PC-3 (cell line): ENCODE measurements around the gene WDR45B. TPM values are rescaled to one million over a fixed set of nuclear protein-coding genes. Genes with fewer than 3 reads are reported as not detected.

ENCODE experiments used
- ATAC-seq: fragments of 200-7000 bp; cut with Tn5 transposase; 2 replicates; pipeline ENCODE4 v1.9.1; 2020; ENCODE audit warnings: mild to moderate bottlenecking, moderate library complexity
- BruUV-seq: library from RNA; stranded (reverse); fragments of 400-500 nt; replicated peaks from 2 replicates; lab custom pipeline; 2021; lab: Mats Ljungman, UMichigan
- CTCF ChIA-PET: fragments of 300-600 bp; sonication (Branson Sonifier 250); formaldehyde crosslinking; loops from one replicate; lab custom pipeline; 2022; ENCODE audit warnings: antibody characterized with exemption; lab: Charles Lee
- POLR2A ChIA-PET: fragments of 300-600 bp; sonication (Branson Sonifier 250); formaldehyde crosslinking; loops from one replicate; lab custom pipeline; 2022; ENCODE audit warnings: antibody characterized with exemption; ENCODE audit not compliant: unreplicated experiment; lab: Charles Lee
- DNase-seq: peaks from one replicate; pipeline ENCODE4 v3.0.0-alpha.2; 2015
- H2AFZ ChIP-seq: fragments of 300-600 bp; sonication (generic); 2 replicates; pipeline ENCODE4 v1.6.0; 2016; ENCODE audit warnings: antibody characterized with exemption, low read length
- H3F3A ChIP-seq: fragments of 300-600 bp; sonication (generic); one replicate; pipeline ENCODE4 v1.6.0; 2017; ENCODE audit warnings: antibody characterized with exemption, low read length, control low read depth, mild to moderate bottlenecking; ENCODE audit not compliant: unreplicated experiment
- H3K27ac ChIP-seq: fragments of 300-600 bp; sonication (generic); 2 replicates; pipeline ENCODE4 v1.5.1; 2016; ENCODE audit warnings: mild to moderate bottlenecking, low read length
- H3K27me3 ChIP-seq: fragments of 300-600 bp; sonication (generic); 2 replicates; pipeline ENCODE4 v1.6.1; 2016; ENCODE audit warnings: low read length, mixed read lengths
- H3K36me3 ChIP-seq: fragments of 300-600 bp; sonication (generic); 2 replicates; pipeline ENCODE4 v1.6.1; 2016; ENCODE audit warnings: low read depth, mixed run types, low read length, mixed read lengths
- H3K4me1 ChIP-seq: fragments of 300-600 bp; sonication (generic); 2 replicates; pipeline ENCODE4 v1.5.1; 2016; ENCODE audit warnings: low read length; ENCODE audit not compliant: insufficient read depth
- H3K4me2 ChIP-seq: fragments of 300-600 bp; sonication (generic); 2 replicates; pipeline ENCODE4 v1.6.0; 2016; ENCODE audit warnings: low read length
- H3K4me3 ChIP-seq: fragments of 300-600 bp; sonication (generic); 2 replicates; pipeline ENCODE4 v1.5.1; 2016; ENCODE audit warnings: mild to moderate bottlenecking, low read length, mixed read lengths
- H3K79me2 ChIP-seq: fragments of 300-600 bp; sonication (generic); 2 replicates; pipeline ENCODE4 v1.6.1; 2017; ENCODE audit warnings: low read length, mixed read lengths
- H3K9ac ChIP-seq: fragments of 300-600 bp; sonication (generic); 2 replicates; pipeline ENCODE4 v1.6.0; 2016; ENCODE audit warnings: mild to moderate bottlenecking, low read length
- H3K9me2 ChIP-seq: fragments of 300-600 bp; sonication (generic); replicated peaks from 2 replicates; pipeline ENCODE4 v1.6.1; 2016; ENCODE audit warnings: mixed run types, low read length, mixed read lengths
- H3K9me3 ChIP-seq: fragments of 300-600 bp; sonication (generic); 2 replicates; pipeline ENCODE4 v1.6.1; 2016; ENCODE audit warnings: low read length, mixed read lengths
- H4K20me1 ChIP-seq: fragments of 300-600 bp; sonication (generic); 2 replicates; pipeline ENCODE4 v1.6.1; 2016; ENCODE audit warnings: low read length, mixed read lengths
- EZH2 ChIP-seq: fragments of 300-600 bp; sonication (generic); IDR thresholded peaks from one replicate; pipeline ENCODE4 v1.6.1; 2017; ENCODE audit warnings: antibody characterized with exemption, mild to moderate bottlenecking, low read length; ENCODE audit not compliant: unreplicated experiment
- EZH2phosphoT487 ChIP-seq: fragments of 300-600 bp; sonication (generic); IDR thresholded peaks from 2 replicates; pipeline ENCODE4 v1.6.1; 2018; ENCODE audit warnings: mild to moderate bottlenecking, antibody characterized with exemption, low read length, borderline replicate concordance
- intact Hi-C: fragments of 100-400 bp; cut with micrococcal nuclease; formaldehyde crosslinking; loops from 2 replicates; pipeline ENCODE4 v1.9.0; 2023
- total RNA-seq: library from RNA; depleted of rRNA; stranded (reverse); fragments of >200 nt; gene quantifications from 2 replicates; pipeline ENCODE4 v1.2.3, GENCODE V29; 2014
- TF ChIP-seq, protein P1 (sequence below): fragments of 300-600 bp; sonication (generic); conservative IDR thresholded peaks from 2 replicates; pipeline ENCODE4 v1.5.1; 2017; ENCODE audit warnings: antibody characterized with exemption, low read depth, mild to moderate bottlenecking, low read length

WDR45B gene
- total RNA-seq, 1 experiment from 2014 or later, result 110 TPM

DNA sequence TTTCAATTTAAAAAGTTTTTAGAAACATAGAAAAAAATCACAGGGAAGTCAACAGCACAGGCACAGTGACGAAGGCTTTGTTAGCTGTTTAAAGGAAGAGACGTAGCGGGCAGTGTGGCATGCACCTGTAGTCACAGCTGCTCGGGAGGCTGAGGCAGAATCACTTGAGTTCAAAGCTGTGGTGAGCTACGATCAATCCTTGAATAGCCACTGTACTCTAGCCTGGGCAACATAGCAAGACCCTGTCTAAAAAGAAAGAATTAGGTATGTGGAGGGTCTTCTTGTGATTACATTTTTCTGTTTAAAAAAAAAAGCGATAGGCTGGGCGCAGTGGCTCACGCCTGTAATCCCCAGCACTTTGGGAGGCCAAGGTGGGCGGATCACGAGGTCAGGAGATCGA lies 78.6 kb downstream of the WDR45B start:
- ChIA-PET CTCF (no interaction called here), POLR2A (no interaction called here)
- Histone ChIP-seq H3K9me3 (no peaks in the 10 kb centered on the region), H4K20me1 (peaks cover 27% of the 10 kb centered on the region; the same call in 1 of the 2 replicates), H3K4me2 (no peak overlapping the region), H2AFZ (no peak overlapping the region), H3K27me3 (no peaks in the 10 kb centered on the region), H3K36me3 (peaks cover 45% of the 10 kb centered on the region), H3K4me1 (peaks cover 12% of the 10 kb centered on the region), H3K4me3 (no peak overlapping the region), H3K27ac (no peak overlapping the region), H3K9me2 (no peaks in the 10 kb centered on the region), H3F3A (no peaks in the 10 kb centered on the region), H3K79me2 (peaks cover 59% of the 10 kb centered on the region), H3K9ac (no peak overlapping the region)
- ATAC-seq (no peak), DNase-seq (no peak)
- intact Hi-C loops, result no loop called here
- BruUV-seq, result no TSS peak
- TF ChIP-seq EZH2 (no peak), EZH2phosphoT487 (no peak)
- TF ChIP-seq, protein P1, sequence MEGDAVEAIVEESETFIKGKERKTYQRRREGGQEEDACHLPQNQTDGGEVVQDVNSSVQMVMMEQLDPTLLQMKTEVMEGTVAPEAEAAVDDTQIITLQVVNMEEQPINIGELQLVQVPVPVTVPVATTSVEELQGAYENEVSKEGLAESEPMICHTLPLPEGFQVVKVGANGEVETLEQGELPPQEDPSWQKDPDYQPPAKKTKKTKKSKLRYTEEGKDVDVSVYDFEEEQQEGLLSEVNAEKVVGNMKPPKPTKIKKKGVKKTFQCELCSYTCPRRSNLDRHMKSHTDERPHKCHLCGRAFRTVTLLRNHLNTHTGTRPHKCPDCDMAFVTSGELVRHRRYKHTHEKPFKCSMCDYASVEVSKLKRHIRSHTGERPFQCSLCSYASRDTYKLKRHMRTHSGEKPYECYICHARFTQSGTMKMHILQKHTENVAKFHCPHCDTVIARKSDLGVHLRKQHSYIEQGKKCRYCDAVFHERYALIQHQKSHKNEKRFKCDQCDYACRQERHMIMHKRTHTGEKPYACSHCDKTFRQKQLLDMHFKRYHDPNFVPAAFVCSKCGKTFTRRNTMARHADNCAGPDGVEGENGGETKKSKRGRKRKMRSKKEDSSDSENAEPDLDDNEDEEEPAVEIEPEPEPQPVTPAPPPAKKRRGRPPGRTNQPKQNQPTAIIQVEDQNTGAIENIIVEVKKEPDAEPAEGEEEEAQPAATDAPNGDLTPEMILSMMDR, result no peak

DNA sequence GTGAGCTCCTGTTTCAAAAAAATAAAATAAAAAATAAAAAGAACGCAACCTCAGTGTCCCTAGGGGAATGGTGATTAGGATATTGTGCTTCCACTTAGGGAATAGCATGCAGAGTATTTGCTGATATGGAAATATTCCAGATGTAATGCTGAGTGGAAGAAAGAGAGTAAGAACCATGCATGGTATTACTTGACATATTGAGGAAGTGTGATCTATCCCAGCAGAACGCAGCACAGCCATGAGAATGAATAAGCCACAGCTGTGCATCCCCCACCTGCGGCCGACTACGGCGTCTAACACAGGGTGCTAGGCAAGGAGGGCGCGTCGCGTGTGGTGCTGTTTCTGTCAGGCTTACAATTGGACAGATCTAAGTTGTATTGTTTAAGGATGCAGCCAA lies 79.2 kb downstream of the WDR45B start:
- no peak for TF ChIP-seq EZH2phosphoT487
- TF ChIP-seq, protein P1, result no peak
- TF ChIP-seq EZH2, result no peak
- no TSS peak for BruUV-seq
- H3K9me3 ChIP-seq, result no peaks in the 10 kb centered on the region
- ATAC-seq (no peak), DNase-seq (no peak)
- POLR2A ChIA-PET, result no interaction called here
- no peaks in the 10 kb centered on the region for H3K9me2 ChIP-seq
- no peak overlapping the region for H3K4me2 ChIP-seq
- peaks cover 65% of the 10 kb centered on the region for H3K79me2 ChIP-seq
- peaks cover 45% of the 10 kb centered on the region for H3K36me3 ChIP-seq
- H3F3A ChIP-seq, result no peaks in the 10 kb centered on the region
- peaks cover 27% of the 10 kb centered on the region; the same call in 1 of the 2 replicates for H4K20me1 ChIP-seq
- CTCF ChIA-PET, result no interaction called here
- intact Hi-C loops, result no loop called here
- peaks cover 12% of the 10 kb centered on the region for H3K4me1 ChIP-seq
- no peak overlapping the region for H3K27ac ChIP-seq
- H3K9ac ChIP-seq, result no peak overlapping the region
- H3K27me3 ChIP-seq, result no peaks in the 10 kb centered on the region
- no peak overlapping the region for H3K4me3 ChIP-seq
- no peak overlapping the region for H2AFZ ChIP-seq

DNA sequence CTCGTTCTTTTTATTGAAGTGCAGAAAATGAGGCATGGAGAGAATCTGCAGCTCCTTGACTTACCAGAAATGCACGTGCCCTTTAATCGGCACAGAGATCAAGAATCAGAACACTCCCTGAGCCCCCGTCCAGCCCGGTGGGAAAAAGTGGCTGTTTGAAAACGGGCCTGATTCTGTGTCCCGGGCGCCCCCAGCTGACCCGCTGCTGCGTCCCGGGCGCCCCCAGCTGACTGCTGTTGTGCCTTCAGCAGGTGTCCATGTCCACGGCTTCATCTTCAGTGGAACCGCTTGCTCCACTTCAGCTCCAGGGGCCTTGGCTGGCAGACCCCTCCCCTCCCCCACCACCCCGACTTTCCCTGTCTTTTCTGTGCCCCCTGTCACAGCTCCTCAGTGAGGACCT lies 81.0 kb downstream of the WDR45B start:
- Histone ChIP-seq H3K9me2 (no peaks in the 10 kb centered on the region), H4K20me1 (peaks cover 38% of the 10 kb centered on the region; the same call in 1 of the 2 replicates), H3K4me3 (no peak overlapping the region), H3K27me3 (no peaks in the 10 kb centered on the region), H3K9me3 (no peaks in the 10 kb centered on the region), H3K27ac (no peak overlapping the region), H3K79me2 (peaks cover 80% of the 10 kb centered on the region), H3F3A (no peaks in the 10 kb centered on the region), H3K9ac (no peak overlapping the region), H3K4me2 (no peak overlapping the region), H2AFZ (no peak overlapping the region), H3K4me1 (peaks cover 12% of the 10 kb centered on the region), H3K36me3 (peaks cover 47% of the 10 kb centered on the region)
- TF ChIP-seq EZH2phosphoT487, result no peak
- TF ChIP-seq, protein P1, result no peak
- TF ChIP-seq EZH2, result no peak
- ChIA-PET POLR2A (no interaction called here), CTCF (no interaction called here)
- no TSS peak for BruUV-seq
- intact Hi-C loops, result no loop called here
- no peak for DNase-seq
- no peak for ATAC-seq
